ENCODE results near the gene ARV1.
"Not testable (repeated sequence)": the region's sequence is repeated elsewhere in the genome, so short reads cannot be mapped to it uniquely, and the experiment has no call there.

Gene ARV1

DNA sequence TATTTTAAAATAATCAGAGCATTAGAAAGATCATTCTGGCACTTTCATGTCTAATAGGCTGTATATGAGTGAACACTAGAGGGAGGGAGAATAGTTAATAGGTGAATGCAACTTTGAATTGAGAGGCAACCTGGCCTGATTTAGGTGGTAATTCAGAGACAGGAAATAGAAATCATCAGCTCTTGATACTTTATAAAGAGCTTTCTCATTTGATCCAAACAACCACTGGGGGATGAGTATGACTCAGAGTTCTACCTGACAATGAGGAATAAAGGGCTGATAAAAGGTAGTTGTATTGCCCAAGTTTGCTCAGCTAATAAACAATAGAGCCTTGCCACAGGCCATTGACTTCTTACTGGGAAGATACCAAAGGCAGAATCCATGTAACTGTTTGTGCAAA is 66.4 kb downstream of the ARV1 start:
- no peak for DNase-seq

- not testable (repeated sequence) for DNase-seq
Measured at GRCh38 chr1:231045921-231046729, 67.2 kb downstream of the ARV1 start.

DNA sequence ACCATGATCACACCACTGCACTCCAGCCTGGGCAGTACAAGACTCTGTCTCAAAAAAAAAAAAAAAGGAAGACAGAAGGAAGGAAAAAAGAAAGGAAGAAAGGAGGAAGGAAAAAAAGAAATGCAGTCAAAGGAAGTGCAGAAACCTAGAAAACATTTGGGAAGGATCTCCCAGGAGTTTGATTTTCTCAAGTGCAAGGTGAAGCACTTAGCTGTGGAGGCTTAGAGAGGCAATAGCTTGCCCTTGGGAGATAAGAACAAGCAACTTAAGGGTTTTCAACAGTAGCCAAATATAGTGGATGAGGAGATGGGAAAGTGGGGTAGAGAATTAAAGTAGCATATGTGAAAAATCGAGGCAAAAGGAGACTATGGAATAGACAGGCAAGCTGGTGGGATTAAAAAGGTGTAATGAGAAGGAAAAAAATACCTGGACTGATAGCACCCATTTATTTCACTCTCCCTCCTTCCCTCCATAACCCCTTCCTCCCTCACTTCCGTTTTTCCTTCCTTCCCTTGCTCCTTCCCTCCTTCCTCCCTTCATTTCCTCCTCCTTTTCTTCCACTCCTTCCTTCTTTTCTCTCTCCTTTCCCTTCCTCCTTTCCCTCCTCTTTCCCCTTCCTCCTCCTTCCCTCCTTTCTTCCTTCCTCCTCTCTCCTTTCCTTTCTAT is 68.0 kb downstream of the ARV1 start:
- DNase-seq = no peak

DNA sequence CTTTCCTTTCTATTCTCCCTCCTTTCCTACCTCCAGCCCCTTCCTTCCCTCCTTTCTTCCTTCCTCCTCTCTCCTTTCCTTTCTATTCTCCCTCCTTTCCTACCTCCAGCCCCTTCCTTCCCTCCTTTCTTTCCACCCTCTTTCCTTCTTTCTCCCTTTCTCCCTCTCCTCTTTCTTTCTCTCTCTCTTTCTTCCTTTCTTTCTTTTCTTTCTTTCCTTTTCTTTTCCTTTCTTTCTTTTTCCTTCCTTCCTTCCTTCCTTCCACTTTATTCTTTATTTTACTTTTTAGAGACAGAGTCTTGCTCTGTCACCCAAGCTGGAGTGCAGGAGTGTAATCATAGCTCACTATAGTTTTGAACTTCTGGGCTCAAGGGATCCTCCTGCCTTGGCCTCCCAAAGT is 68.6 kb downstream of the ARV1 start:
- DNase-seq = not testable (repeated sequence)

DNA sequence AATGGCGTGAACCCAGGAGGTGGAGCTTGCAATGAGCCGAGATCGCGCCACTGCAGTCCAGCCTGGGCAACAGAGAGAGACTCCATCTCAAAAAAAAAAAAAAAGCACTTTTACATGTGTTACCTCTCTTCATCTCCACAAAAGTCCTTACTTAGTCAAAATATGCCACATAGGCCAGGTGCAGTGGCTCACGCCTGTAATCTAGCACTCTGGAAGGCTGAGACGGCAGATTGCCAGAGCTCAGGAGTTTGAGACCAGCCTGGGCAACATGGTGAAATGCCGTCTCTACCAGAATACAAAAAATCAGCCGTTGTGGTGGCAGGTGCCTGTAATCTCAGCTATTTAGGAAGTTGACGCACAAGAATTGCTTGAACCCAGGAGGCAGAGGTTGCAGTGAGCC is 69.5 kb downstream of the ARV1 start:
- not testable (repeated sequence) for DNase-seq

DNA sequence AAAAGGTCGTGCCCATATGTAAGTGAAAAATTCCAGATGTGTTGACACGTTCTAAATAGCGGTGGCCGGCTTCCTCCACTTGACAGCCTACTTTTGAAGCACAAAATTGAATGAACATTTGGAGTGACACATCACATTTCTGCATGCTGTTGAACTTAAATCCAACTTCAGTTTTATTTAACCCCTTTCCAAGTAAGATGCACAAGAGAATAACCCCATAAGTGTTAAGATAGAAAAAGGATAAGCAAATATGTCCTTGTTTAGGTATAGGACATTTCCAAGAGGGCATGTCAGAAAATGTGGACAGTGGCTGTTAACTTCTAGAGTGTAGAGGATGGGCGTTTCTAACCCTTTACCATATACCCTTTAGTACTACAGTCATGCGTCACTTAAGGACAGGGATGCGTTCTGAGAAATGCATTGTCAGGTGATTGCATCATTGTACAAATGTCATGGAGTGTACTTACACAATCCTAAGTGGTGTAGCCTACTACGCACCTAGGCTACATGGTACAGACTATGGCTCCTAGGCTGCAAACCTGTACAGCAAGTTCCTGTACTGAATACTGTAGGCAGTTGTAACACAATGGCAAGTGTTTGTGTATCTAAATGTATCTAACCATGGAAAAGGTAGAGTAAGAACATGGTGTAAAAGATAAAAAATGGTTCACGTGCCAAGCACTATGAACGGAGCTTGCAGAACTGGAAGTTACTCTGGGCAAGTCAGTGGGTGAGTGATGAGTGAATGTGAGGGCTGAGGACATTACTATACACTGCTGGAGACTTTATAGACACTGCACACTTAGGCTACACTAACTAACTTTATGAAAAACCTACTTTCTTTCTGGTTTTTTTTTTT is 70.5 kb downstream of the ARV1 start:
- DNase-seq = no peak
